HL-60 (cell line): ENCODE data around the gene OR5H1.

Experiments
- GABPA ChIP-seq: IDR thresholded peaks from 2 replicates; pipeline ENCODE4 v1.6.1; 2012; ENCODE audit warnings: low read depth
- POLR2AphosphoS5 ChIP-seq: IDR thresholded peaks from 2 replicates; pipeline ENCODE4 v1.6.1; 2012; ENCODE audit warnings: low read depth
- TF ChIP-seq, protein P1 (sequence below): IDR thresholded peaks from one replicate; pipeline ENCODE4 v1.5.1; 2011; ENCODE audit warnings: low read length, control low read depth, inconsistent platforms; ENCODE audit not compliant: insufficient read depth
- TF ChIP-seq, protein P2 (sequence below): IDR thresholded peaks from 2 replicates; pipeline ENCODE4 v1.6.1; 2012; ENCODE audit warnings: low read depth; ENCODE audit not compliant: insufficient replicate concordance

DNA sequence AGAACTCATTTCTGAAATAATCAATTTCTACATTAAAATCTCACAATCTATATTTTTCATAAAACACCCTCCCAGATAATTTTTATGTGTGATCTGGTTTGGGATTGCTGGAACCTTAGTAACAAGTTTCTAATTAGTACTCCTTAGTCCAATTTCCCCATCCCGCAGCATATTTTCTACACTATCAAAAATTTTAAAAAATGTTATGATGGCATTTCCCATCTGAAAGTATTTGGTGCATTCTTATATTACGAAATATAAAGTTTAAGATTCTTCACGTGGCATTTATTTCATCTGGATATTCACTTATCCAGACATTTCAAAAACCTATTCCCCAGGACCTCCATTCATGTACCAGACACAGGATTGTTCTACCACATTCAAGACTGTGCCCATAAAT is 18.2 kb downstream of the OR5H1 start:
- TF ChIP-seq, protein P1, sequence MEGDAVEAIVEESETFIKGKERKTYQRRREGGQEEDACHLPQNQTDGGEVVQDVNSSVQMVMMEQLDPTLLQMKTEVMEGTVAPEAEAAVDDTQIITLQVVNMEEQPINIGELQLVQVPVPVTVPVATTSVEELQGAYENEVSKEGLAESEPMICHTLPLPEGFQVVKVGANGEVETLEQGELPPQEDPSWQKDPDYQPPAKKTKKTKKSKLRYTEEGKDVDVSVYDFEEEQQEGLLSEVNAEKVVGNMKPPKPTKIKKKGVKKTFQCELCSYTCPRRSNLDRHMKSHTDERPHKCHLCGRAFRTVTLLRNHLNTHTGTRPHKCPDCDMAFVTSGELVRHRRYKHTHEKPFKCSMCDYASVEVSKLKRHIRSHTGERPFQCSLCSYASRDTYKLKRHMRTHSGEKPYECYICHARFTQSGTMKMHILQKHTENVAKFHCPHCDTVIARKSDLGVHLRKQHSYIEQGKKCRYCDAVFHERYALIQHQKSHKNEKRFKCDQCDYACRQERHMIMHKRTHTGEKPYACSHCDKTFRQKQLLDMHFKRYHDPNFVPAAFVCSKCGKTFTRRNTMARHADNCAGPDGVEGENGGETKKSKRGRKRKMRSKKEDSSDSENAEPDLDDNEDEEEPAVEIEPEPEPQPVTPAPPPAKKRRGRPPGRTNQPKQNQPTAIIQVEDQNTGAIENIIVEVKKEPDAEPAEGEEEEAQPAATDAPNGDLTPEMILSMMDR, result no peak
- TF ChIP-seq GABPA (no peak), POLR2AphosphoS5 (no peak)
- TF ChIP-seq, protein P2, sequence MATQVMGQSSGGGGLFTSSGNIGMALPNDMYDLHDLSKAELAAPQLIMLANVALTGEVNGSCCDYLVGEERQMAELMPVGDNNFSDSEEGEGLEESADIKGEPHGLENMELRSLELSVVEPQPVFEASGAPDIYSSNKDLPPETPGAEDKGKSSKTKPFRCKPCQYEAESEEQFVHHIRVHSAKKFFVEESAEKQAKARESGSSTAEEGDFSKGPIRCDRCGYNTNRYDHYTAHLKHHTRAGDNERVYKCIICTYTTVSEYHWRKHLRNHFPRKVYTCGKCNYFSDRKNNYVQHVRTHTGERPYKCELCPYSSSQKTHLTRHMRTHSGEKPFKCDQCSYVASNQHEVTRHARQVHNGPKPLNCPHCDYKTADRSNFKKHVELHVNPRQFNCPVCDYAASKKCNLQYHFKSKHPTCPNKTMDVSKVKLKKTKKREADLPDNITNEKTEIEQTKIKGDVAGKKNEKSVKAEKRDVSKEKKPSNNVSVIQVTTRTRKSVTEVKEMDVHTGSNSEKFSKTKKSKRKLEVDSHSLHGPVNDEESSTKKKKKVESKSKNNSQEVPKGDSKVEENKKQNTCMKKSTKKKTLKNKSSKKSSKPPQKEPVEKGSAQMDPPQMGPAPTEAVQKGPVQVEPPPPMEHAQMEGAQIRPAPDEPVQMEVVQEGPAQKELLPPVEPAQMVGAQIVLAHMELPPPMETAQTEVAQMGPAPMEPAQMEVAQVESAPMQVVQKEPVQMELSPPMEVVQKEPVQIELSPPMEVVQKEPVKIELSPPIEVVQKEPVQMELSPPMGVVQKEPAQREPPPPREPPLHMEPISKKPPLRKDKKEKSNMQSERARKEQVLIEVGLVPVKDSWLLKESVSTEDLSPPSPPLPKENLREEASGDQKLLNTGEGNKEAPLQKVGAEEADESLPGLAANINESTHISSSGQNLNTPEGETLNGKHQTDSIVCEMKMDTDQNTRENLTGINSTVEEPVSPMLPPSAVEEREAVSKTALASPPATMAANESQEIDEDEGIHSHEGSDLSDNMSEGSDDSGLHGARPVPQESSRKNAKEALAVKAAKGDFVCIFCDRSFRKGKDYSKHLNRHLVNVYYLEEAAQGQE, result no peak
